Measurements from ENCODE around the gene RAB34. TPM values are rescaled to one million over a fixed set of nuclear protein-coding genes. Genes with fewer than 3 reads are reported as not detected.

The RAB34 gene
- total RNA-seq, 1 experiment from 2014 or later = 1.2 TPM

DNA sequence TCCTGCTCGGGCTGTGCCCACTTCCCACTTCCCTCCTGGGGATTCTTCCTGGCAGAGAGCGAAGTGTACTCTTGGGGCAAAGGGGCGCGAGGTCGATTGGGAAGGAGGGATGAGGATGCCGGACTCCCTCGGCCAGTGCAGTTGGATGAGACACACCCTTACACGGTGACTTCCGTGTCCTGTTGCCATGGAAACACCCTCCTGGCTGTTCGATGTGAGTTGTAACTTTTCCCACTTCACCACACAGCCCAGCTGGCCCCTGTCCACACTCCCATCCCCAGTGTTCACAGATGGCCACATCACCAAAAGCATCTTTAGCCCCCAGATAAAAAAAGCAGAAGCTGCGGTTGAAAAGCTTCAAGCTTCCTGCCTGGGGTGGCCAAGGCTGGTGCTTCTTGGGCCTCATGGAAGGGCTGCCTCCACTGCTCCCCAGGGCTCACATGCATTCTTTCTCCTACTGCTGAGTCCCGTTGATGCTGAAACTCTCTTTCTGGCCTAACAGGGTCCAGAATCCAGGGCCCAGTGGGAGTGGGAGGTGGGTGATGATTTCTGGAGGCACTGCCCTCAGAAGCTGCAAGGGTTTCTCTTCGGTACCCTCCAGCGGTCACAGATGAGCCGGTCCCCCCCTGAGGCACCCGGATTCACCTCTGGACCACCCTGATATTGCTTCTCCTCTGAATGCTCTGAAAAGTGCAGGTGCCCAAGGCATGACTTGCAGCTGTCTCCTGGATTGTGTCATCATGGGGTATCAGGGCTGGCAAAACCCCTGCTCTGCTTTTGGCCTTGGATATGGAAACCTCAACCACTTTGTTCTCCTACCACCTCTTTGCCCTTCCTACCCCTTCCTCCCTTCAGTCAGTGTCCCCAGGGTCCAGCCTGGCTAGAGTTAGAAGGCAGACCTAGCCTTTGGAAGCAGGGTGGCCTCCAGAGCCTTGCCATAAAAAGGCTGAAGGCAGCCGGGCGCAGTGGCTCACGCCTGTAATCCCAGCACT lies 24.0 kb upstream of the RAB34 start:
- intact Hi-C loops (cut with micrococcal nuclease; ENCODE audit: unreplicated experiment) = loop anchor here (5.0 kb wide), 1 partner anchor 211 kb away; the partner anchor contains the start of gene PHF12
- H3K9me3 ChIP-seq = no peaks in the 10 kb centered on the region
- no peaks in the 10 kb centered on the region for H3K27me3 ChIP-seq (replicated peaks; ENCODE audit: control insufficient read depth, insufficient read depth, low read length)
- no TSS peak for BruUV-seq (replicated peaks)
- no peaks in the 10 kb centered on the region for H3K9me3 Mint-ChIP-seq (ENCODE audit: unreplicated experiment)
- no peaks in the 10 kb centered on the region; the same call in 1 of the 2 replicates for H3K36me3 ChIP-seq (ENCODE audit: control insufficient read depth, insufficient read depth, low read length)
- CTCF ChIA-PET = interaction anchor here (2.6 kb wide), 1 partner anchor 14 kb away, joined by 54 read pairs; the partner anchor contains the start of genes NEK8 and TLCD1
- no peak for TF ChIP-seq CTCF (IDR thresholded peaks at IDR 0.05; ENCODE audit: insufficient read depth in 1 of 2, low read depth in 1 of 2, low read length in 1 of 2, severe bottlenecking in 1 of 2, unreplicated experiment in 1 of 2)
- peak overlapping the region; percentile 96 for H3K27ac Mint-ChIP-seq (ENCODE audit: unreplicated experiment)
- H3K4me1 Mint-ChIP-seq (ENCODE audit: low read depth, unreplicated experiment) = peaks cover 6% of the 10 kb centered on the region
- no peak for DNase-seq
- no peaks in the 10 kb centered on the region for H3K27me3 Mint-ChIP-seq (ENCODE audit: insufficient read depth, unreplicated experiment)
- peaks cover 25% of the 10 kb centered on the region for H3K4me1 ChIP-seq
- peaks cover 47% of the 10 kb centered on the region for H3K36me3 Mint-ChIP-seq (ENCODE audit: insufficient read depth, unreplicated experiment)
- POLR2A ChIA-PET = interaction anchor here (6.4 to 8.1 kb wide), 2 partner anchors 14 to 22 kb away, joined by 52 to 165 read pairs; partner anchors contain the start of genes NEK8, RPL23A and TLCD1
- no peak overlapping the region for H3K4me3 Mint-ChIP-seq (ENCODE audit: unreplicated experiment)
- H3K4me3 ChIP-seq (ENCODE audit: low read depth, low read length) = no peak overlapping the region

- H3K36me3 Mint-ChIP-seq (ENCODE audit: insufficient read depth, unreplicated experiment) = peaks cover 38% of the 10 kb centered on the region
- Histone ChIP-seq H3K36me3 (ENCODE audit: control insufficient read depth, insufficient read depth, low read length) (no peaks in the 10 kb centered on the region; the same call in 1 of the 2 replicates), H3K4me1 (peaks cover 15% of the 10 kb centered on the region), H3K9me3 (no peaks in the 10 kb centered on the region), H3K4me3 (ENCODE audit: low read depth, low read length) (no peak overlapping the region), H3K27me3 (replicated peaks; ENCODE audit: control insufficient read depth, insufficient read depth, low read length) (no peaks in the 10 kb centered on the region)
- no peaks in the 10 kb centered on the region for H3K27me3 Mint-ChIP-seq (ENCODE audit: insufficient read depth, unreplicated experiment)
- H3K4me1 Mint-ChIP-seq (ENCODE audit: low read depth, unreplicated experiment) = no peaks in the 10 kb centered on the region
- intact Hi-C loops (cut with micrococcal nuclease; ENCODE audit: unreplicated experiment) = loop anchor here (5.0 kb wide), 1 partner anchor 212 kb away; the partner anchor contains the start of gene PHF12
- H3K9me3 Mint-ChIP-seq (ENCODE audit: unreplicated experiment) = no peaks in the 10 kb centered on the region
- no peak overlapping the region for H3K27ac Mint-ChIP-seq (ENCODE audit: unreplicated experiment)
- TF ChIP-seq CTCF (IDR thresholded peaks at IDR 0.05; ENCODE audit: insufficient read depth in 1 of 2, low read depth in 1 of 2, low read length in 1 of 2, severe bottlenecking in 1 of 2, unreplicated experiment in 1 of 2) = no peak
- POLR2A ChIA-PET = interaction anchor here (6.4 kb wide), 1 partner anchor 21 kb away, joined by 52 read pairs; the partner anchor contains the start of gene RPL23A
- CTCF ChIA-PET = interaction anchor here (0.6 kb wide), 1 partner anchor 189 kb away, joined by 4 read pairs; no protein-coding TSS in a partner anchor
- DNase-seq = no peak
- BruUV-seq (replicated peaks) = no TSS peak
- H3K4me3 Mint-ChIP-seq (ENCODE audit: unreplicated experiment) = no peak overlapping the region
Observed at GRCh38 chr17:28740406-28741357, 23.0 kb upstream of the RAB34 start.

Measured in Caco-2 (cell line).